ENCODE measurements around the gene NUDT4. TPM values are rescaled to one million over a fixed set of nuclear protein-coding genes. Genes with fewer than 3 reads are reported as not detected.
"Not testable (repeated sequence)": the region's sequence is repeated elsewhere in the genome, so short reads cannot be mapped to it uniquely, and the experiment has no call there.

The NUDT4 gene
- total RNA-seq, 1 donor from 2014 or later, result 44.0 TPM

DNA sequence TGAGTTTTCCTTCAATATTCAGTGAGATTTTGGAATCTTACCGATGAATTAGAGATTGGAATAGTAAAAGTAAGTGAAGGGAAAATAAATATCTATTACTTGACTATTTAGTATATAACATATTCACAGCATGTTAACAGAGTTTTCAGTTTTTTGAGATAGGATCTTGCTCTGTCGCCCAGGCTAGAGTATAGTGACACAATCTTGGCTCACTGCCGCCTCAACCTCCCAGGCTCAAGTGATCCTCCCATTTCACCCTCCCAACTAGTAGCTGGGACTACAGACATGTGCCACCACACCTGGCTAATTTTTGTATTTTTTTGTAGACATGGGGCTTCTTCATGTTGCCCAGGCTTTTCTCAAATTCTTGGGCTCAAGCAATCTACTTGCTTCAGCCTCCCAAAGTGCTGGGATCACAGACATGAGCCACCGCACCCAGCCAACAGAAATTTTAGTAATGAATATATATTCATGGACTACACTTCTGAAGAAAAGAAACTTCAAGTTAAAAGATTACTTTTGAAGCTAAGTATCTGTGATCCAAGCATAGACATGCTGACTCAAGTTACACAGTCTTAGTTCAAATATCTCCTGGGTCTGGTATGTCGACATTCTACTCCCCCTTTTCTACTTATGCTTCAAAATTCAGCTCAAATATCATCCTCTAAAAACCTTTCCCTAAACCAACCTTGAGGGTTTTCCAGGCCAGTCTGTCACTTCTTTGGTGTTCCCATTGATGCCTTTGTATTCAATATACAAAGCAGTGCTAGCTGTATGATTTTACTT lies 50.2 kb downstream of the NUDT4 start:
- Mint-ChIP-seq H3K36me3 (ENCODE audit: unreplicated experiment) (no peaks in the 10 kb centered on the region), H3K9me3 (ENCODE audit: unreplicated experiment) (no peaks in the 10 kb centered on the region), H3K4me1 (ENCODE audit: unreplicated experiment) (peaks cover 59% of the 10 kb centered on the region), H3K27me3 (ENCODE audit: unreplicated experiment) (no peaks in the 10 kb centered on the region), H3K4me3 (ENCODE audit: unreplicated experiment) (no peak overlapping the region), H3K27ac (ENCODE audit: unreplicated experiment) (peak overlapping the region; percentile 67)
- DNase-seq (ENCODE audit: extremely low spot score, unreplicated experiment), result no peak
- TF ChIP-seq, protein P1, sequence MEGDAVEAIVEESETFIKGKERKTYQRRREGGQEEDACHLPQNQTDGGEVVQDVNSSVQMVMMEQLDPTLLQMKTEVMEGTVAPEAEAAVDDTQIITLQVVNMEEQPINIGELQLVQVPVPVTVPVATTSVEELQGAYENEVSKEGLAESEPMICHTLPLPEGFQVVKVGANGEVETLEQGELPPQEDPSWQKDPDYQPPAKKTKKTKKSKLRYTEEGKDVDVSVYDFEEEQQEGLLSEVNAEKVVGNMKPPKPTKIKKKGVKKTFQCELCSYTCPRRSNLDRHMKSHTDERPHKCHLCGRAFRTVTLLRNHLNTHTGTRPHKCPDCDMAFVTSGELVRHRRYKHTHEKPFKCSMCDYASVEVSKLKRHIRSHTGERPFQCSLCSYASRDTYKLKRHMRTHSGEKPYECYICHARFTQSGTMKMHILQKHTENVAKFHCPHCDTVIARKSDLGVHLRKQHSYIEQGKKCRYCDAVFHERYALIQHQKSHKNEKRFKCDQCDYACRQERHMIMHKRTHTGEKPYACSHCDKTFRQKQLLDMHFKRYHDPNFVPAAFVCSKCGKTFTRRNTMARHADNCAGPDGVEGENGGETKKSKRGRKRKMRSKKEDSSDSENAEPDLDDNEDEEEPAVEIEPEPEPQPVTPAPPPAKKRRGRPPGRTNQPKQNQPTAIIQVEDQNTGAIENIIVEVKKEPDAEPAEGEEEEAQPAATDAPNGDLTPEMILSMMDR (IDR thresholded peaks at IDR 0.05), result no peak

DNA sequence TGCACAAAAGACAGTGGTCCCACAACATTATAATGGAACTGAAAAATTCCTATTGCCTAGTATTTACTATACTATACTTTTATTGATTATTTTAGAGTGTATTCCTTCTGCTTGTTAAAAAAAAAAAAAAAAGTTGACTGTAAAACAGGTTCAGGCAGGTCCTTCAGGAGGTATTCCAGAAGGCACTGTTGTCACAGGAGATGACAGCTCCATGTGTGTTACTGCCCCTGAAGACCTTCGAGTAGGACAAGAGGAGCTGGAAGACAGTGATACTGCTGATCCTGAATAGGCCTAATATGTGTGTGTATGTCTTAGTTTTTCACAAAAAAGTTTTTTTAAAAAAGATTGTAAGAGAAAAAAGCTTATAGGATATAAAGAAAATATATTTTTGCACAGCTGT lies 51.7 kb downstream of the NUDT4 start:
- DNase-seq (ENCODE audit: extremely low spot score, unreplicated experiment), result no peak
- no peaks in the 10 kb centered on the region for H3K36me3 Mint-ChIP-seq (ENCODE audit: unreplicated experiment)
- H3K27me3 Mint-ChIP-seq (ENCODE audit: unreplicated experiment), result no peaks in the 10 kb centered on the region
- no peaks in the 10 kb centered on the region for H3K9me3 Mint-ChIP-seq (ENCODE audit: unreplicated experiment)
- H3K4me1 Mint-ChIP-seq (ENCODE audit: unreplicated experiment), result peaks cover 63% of the 10 kb centered on the region
- no peak overlapping the region for H3K4me3 Mint-ChIP-seq (ENCODE audit: unreplicated experiment)
- H3K27ac Mint-ChIP-seq (ENCODE audit: unreplicated experiment), result no peak overlapping the region
- TF ChIP-seq, protein P1 (IDR thresholded peaks at IDR 0.05), result no peak

DNA sequence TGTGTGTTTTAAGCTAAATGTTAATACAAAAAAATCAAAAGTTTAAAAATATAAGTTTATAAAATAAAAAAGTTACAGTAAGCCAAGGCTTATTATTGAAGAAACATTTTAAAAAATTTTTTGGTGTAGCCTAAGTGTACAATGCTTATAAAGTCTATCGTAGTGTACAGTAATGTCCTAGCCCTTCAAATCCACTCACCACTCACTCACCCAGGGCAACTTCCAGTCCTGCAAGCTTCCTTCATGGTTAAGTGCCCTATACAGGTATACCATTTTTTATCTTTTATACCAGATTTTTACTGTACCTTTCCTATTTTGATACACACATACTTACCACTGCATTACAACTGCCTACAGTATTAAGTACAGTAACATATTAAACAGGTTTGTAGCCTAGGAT lies 52.1 kb downstream of the NUDT4 start:
- no peaks in the 10 kb centered on the region for H3K9me3 Mint-ChIP-seq (ENCODE audit: unreplicated experiment)
- H3K27me3 Mint-ChIP-seq (ENCODE audit: unreplicated experiment), result no peaks in the 10 kb centered on the region
- no peak overlapping the region for H3K4me3 Mint-ChIP-seq (ENCODE audit: unreplicated experiment)
- TF ChIP-seq, protein P1 (IDR thresholded peaks at IDR 0.05), result no peak
- no peak for DNase-seq (ENCODE audit: extremely low spot score, unreplicated experiment)
- peaks cover 62% of the 10 kb centered on the region for H3K4me1 Mint-ChIP-seq (ENCODE audit: unreplicated experiment)
- no peaks in the 10 kb centered on the region for H3K36me3 Mint-ChIP-seq (ENCODE audit: unreplicated experiment)
- H3K27ac Mint-ChIP-seq (ENCODE audit: unreplicated experiment), result no peak overlapping the region

DNA sequence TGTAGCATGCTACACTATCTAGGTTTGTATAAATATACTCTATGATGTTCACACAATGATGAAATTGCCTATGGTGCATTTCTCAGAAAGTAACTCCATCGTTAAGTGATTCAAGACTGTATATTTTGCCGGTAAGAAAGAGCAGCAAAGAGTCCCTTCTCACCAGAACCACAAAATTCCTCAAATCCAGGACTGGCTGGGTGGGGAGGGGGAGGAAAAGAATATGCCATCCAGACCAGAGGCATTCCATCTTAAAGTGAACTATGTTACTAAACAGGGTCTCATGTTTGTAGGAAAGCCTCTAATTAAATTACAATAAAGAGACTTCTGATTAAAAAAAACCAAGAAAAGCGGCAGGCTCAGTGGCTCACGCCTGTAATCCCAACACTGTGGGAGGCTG lies 52.6 kb downstream of the NUDT4 start:
- TF ChIP-seq, protein P1 (IDR thresholded peaks at IDR 0.05), result no peak
- DNase-seq (ENCODE audit: extremely low spot score, unreplicated experiment), result no peak
- no peaks in the 10 kb centered on the region for H3K9me3 Mint-ChIP-seq (ENCODE audit: unreplicated experiment)
- no peak overlapping the region for H3K27ac Mint-ChIP-seq (ENCODE audit: unreplicated experiment)
- peaks cover 60% of the 10 kb centered on the region for H3K4me1 Mint-ChIP-seq (ENCODE audit: unreplicated experiment)
- H3K4me3 Mint-ChIP-seq (ENCODE audit: unreplicated experiment), result no peak overlapping the region
- no peaks in the 10 kb centered on the region for H3K27me3 Mint-ChIP-seq (ENCODE audit: unreplicated experiment)
- H3K36me3 Mint-ChIP-seq (ENCODE audit: unreplicated experiment), result no peaks in the 10 kb centered on the region

DNA sequence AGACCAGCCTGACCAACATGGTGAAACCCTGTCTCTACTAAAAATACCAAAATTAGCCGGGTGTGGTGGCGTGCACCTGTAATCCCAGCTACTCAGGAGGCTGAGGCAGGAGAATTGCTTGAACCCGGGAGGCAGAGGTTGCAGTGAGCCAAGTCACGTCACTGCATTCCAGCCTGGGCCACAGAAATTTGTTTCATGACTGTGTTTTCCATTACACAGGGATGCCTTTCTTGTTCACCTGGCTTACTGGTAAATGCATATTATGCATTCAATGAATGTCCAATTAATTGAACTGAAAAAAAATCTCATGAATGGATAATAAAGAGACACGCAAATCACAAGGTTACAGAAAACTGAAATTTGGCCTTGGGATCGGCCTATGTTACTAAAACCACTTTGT lies 54.3 kb downstream of the NUDT4 start:
- DNase-seq (ENCODE audit: extremely low spot score, unreplicated experiment); H3K4me3 Mint-ChIP-seq (ENCODE audit: unreplicated experiment); H3K9me3 Mint-ChIP-seq (ENCODE audit: unreplicated experiment); H3K27ac Mint-ChIP-seq (ENCODE audit: unreplicated experiment); H3K27me3 Mint-ChIP-seq (ENCODE audit: unreplicated experiment); H3K36me3 Mint-ChIP-seq (ENCODE audit: unreplicated experiment): not testable (repeated sequence)
- H3K4me1 Mint-ChIP-seq (ENCODE audit: unreplicated experiment), result peaks cover 60% of the 10 kb centered on the region

All from osteocyte (in vitro differentiated cells).